HEK293 (cell line): Measurements from ENCODE around the gene IL2RA.

ENCODE experiments used
- CTCF ChIA-PET: fragments of 350-600 bp; formaldehyde crosslinking; extraction: SDS; loops from one replicate; lab custom pipeline; 2021; ENCODE audit warnings: antibody characterized with exemption; lab: Yijun Ruan, JAX
- POLR2A ChIA-PET: fragments of 300-600 bp; formaldehyde crosslinking; extraction: SDS; loops from one replicate; lab custom pipeline; 2020; ENCODE audit warnings: antibody characterized with exemption, inconsistent platforms; lab: Yijun Ruan, JAX
- H3K27ac ChIP-seq: fragments of 200-500 bp; sonication (Bioruptor generic); 2 replicates; pipeline ENCODE4 v1.5.1; 2014; ENCODE audit warnings: low read depth, low read length, control low read depth, inconsistent platforms; ENCODE audit errors: extremely low read depth
- H3K36me3 ChIP-seq, 2 experiments: fragments of 200-500 bp in 1 of 2; sonication (Bioruptor generic) in 1 of 2; 1 replicate in 1 of 2; 2 replicates in 1 of 2; pipeline ENCODE4 v1.5.1; 2014 to 2017; ENCODE audit warnings: inconsistent platforms in 2 of 2, low read length in 2 of 2; ENCODE audit not compliant: control insufficient read depth in 2 of 2, insufficient read depth in 1 of 2
- H3K4me1 ChIP-seq: fragments of 200-500 bp; sonication (Bioruptor generic); 2 replicates; pipeline ENCODE4 v1.5.1; 2014; ENCODE audit warnings: mild to moderate bottlenecking, low read length, inconsistent platforms; ENCODE audit not compliant: control insufficient read depth, insufficient read depth
- H3K4me3 ChIP-seq: 2 replicates; pipeline ENCODE4 v1.5.1; 2011; ENCODE audit warnings: low read depth, mild to moderate bottlenecking, control low read depth, low read length, moderate library complexity
- H3K9me3 ChIP-seq: fragments of 200-500 bp; sonication (Bioruptor generic); 2 replicates; pipeline ENCODE4 v1.5.1; 2014; ENCODE audit warnings: low read depth, low read length, inconsistent platforms; ENCODE audit not compliant: control insufficient read depth, insufficient read depth
- HOXA7 ChIP-seq: sonication (generic); formaldehyde crosslinking; IDR thresholded peaks from 2 replicates; pipeline ENCODE4 v1.8.1; 2022; ENCODE audit warnings: missing genetic modification reagents, borderline replicate concordance
- HOXC10 ChIP-seq: sonication (generic); formaldehyde crosslinking; IDR thresholded peaks from 2 replicates; pipeline ENCODE4 v1.8.1; 2023; ENCODE audit warnings: mild to moderate bottlenecking, missing genetic modification reagents
- PRDM4 ChIP-seq: fragments of 450-650 bp; formaldehyde crosslinking; IDR thresholded peaks from 2 replicates; pipeline ENCODE4 v1.5.1; 2017; ENCODE audit warnings: missing biosample characterization, missing genetic modification characterization
- WT1 ChIP-seq: fragments of 450-650 bp; formaldehyde crosslinking; IDR thresholded peaks from 2 replicates; pipeline ENCODE4 v1.5.1; 2016; ENCODE audit warnings: missing biosample characterization, missing genetic modification characterization
- ZBTB10 ChIP-seq: fragments of 450-650 bp; formaldehyde crosslinking; IDR thresholded peaks from 2 replicates; pipeline ENCODE4 v1.5.1; 2016; ENCODE audit warnings: missing biosample characterization, missing genetic modification characterization
- ZBTB6 ChIP-seq: fragments of 450-650 bp; formaldehyde crosslinking; IDR thresholded peaks from 2 replicates; pipeline ENCODE4 v1.5.1; 2017; ENCODE audit warnings: missing biosample characterization, missing genetic modification characterization
- ZEB2 ChIP-seq: fragments of 450-650 bp; formaldehyde crosslinking; IDR thresholded peaks from 2 replicates; pipeline ENCODE4 v1.5.1; 2016; ENCODE audit warnings: missing biosample characterization, missing genetic modification characterization
- ZFP69B ChIP-seq: fragments of 450-650 bp; formaldehyde crosslinking; IDR thresholded peaks from 2 replicates; pipeline ENCODE4 v1.5.1; 2016; ENCODE audit warnings: missing biosample characterization, missing genetic modification characterization
- ZNF10 ChIP-seq: fragments of 450-650 bp; formaldehyde crosslinking; IDR thresholded peaks from 2 replicates; pipeline ENCODE4 v1.5.1; 2017; ENCODE audit warnings: missing biosample characterization, missing genetic modification characterization
- ZNF138 ChIP-seq: fragments of 450-650 bp; formaldehyde crosslinking; IDR thresholded peaks from 2 replicates; pipeline ENCODE4 v1.5.1; 2016; ENCODE audit warnings: missing biosample characterization, missing genetic modification characterization, borderline replicate concordance
- ZNF140 ChIP-seq: fragments of 450-650 bp; formaldehyde crosslinking; IDR thresholded peaks from 2 replicates; pipeline ENCODE4 v1.5.1; 2016; ENCODE audit warnings: missing biosample characterization, missing genetic modification characterization
- ZNF174 ChIP-seq: fragments of 450-650 bp; formaldehyde crosslinking; IDR thresholded peaks from 2 replicates; pipeline ENCODE4 v1.5.0; 2017; ENCODE audit warnings: missing biosample characterization, mild to moderate bottlenecking, missing genetic modification characterization
- ZNF239 ChIP-seq: fragments of 450-650 bp; formaldehyde crosslinking; IDR thresholded peaks from 2 replicates; pipeline ENCODE4 v1.5.1; 2016; ENCODE audit warnings: missing biosample characterization, missing genetic modification characterization
- ZNF280D ChIP-seq: fragments of 450-650 bp; formaldehyde crosslinking; IDR thresholded peaks from 2 replicates; pipeline ENCODE4 v1.5.1; 2016; ENCODE audit warnings: missing biosample characterization, missing genetic modification characterization
- ZNF394 ChIP-seq: fragments of 450-650 bp; formaldehyde crosslinking; IDR thresholded peaks from 2 replicates; pipeline ENCODE4 v1.5.1; 2016; ENCODE audit warnings: missing biosample characterization, missing genetic modification characterization, mild to moderate bottlenecking, moderate library complexity, borderline replicate concordance
- ZNF416 ChIP-seq: fragments of 450-650 bp; formaldehyde crosslinking; IDR thresholded peaks from 2 replicates; pipeline ENCODE4 v1.5.1; 2016; ENCODE audit warnings: missing biosample characterization, missing genetic modification characterization
- ZNF560 ChIP-seq: fragments of 450-650 bp; formaldehyde crosslinking; IDR thresholded peaks from 2 replicates; pipeline ENCODE4 v1.5.1; 2017; ENCODE audit warnings: missing biosample characterization, missing genetic modification characterization, borderline replicate concordance
- ZNF596 ChIP-seq: fragments of 450-650 bp; IDR thresholded peaks from 2 replicates; pipeline ENCODE4 v1.5.0; 2018; ENCODE audit warnings: missing biosample characterization, mild to moderate bottlenecking, missing genetic modification characterization, moderate library complexity
- ZNF658 ChIP-seq: fragments of 450-650 bp; formaldehyde crosslinking; IDR thresholded peaks from 2 replicates; pipeline ENCODE4; 2016; ENCODE audit warnings: missing biosample characterization, missing genetic modification characterization
- ZNF664 ChIP-seq: fragments of 450-650 bp; formaldehyde crosslinking; IDR thresholded peaks from 2 replicates; pipeline ENCODE4 v1.5.1; 2016; ENCODE audit warnings: missing biosample characterization, missing genetic modification characterization
- ZNF837 ChIP-seq: fragments of 450-650 bp; formaldehyde crosslinking; IDR thresholded peaks from 2 replicates; pipeline ENCODE4 v1.5.1; 2016; ENCODE audit warnings: missing biosample characterization, missing genetic modification characterization

Gene IL2RA

GRCh38 chr10:6027929-6028328 lies 34.2 kb downstream of the IL2RA start:
- TF ChIP-seq ZNF837 (tag by site-specific recombination) (no peak), HOXA7 (no peak), ZNF174 (no peak), ZFP69B (tag by site-specific recombination) (no peak), ZNF394 (tag by site-specific recombination) (no peak), ZEB2 (tag by site-specific recombination) (no peak), ZBTB6 (tag by site-specific recombination) (no peak)

GRCh38 chr10:6025683-6026255 lies 36.4 kb downstream of the IL2RA start:
- Histone ChIP-seq H3K4me1 (no peaks in the 10 kb centered on the region), H3K36me3 (no peaks in the 10 kb centered on the region), H3K4me3 (no peak overlapping the region), H3K27ac (no peak overlapping the region), H3K9me3 (no peaks in the 10 kb centered on the region)
- ChIA-PET CTCF (interaction anchor here (0.6 to 3.1 kb wide), 5 partner anchors 12 to 675 kb away, joined by 3 to 13 read pairs (median 4); no protein-coding TSS in a partner anchor), POLR2A (interaction anchor here (0.8 kb wide), 1 partner anchor 8 kb away, joined by 3 read pairs; no protein-coding TSS in a partner anchor)
- TF ChIP-seq ZNF416 (tag by site-specific recombination) = no peak
- no peak for TF ChIP-seq ZNF280D (tag by site-specific recombination)
- no peak for TF ChIP-seq ZNF664 (tag by site-specific recombination)
- no peak for TF ChIP-seq PRDM4 (tag by site-specific recombination)
- no peak for TF ChIP-seq ZNF10
- TF ChIP-seq WT1 (tag by site-specific recombination) = no peak
- no peak for TF ChIP-seq HOXC10 (CRISPR knock-in tag)
- TF ChIP-seq ZNF138 (tag by site-specific recombination) = no peak
- no peak for TF ChIP-seq ZNF239
- TF ChIP-seq ZNF596 = no peak
- TF ChIP-seq ZNF658 (tag by site-specific recombination) = no peak
- no peak for TF ChIP-seq ZBTB10 (tag by site-specific recombination)
- TF ChIP-seq ZNF140 = no peak
- TF ChIP-seq ZNF560 (tag by site-specific recombination) = no peak

More at GRCh38 chr10:6027929-6028328, 34.2 kb downstream of the IL2RA start:
- H3K36me3 ChIP-seq = no peaks in the 10 kb centered on the region
- no peaks in the 10 kb centered on the region for H3K9me3 ChIP-seq
- ChIA-PET CTCF (interaction anchor here (0.6 to 1.7 kb wide), 4 partner anchors 14 to 483 kb away, joined by 3 to 8 read pairs (median 4); no protein-coding TSS in a partner anchor), POLR2A (no interaction called here)
- H3K27ac ChIP-seq = no peak overlapping the region
- no peaks in the 10 kb centered on the region for H3K4me1 ChIP-seq
- H3K4me3 ChIP-seq = no peak overlapping the region
